ENCODE measurements around the gene NFIL3.

GRCh38 chr9:91412941-91413340 is 10.7 kb downstream of the NFIL3 start:
- no peak for TF ChIP-seq HDGF (IDR thresholded peaks at IDR 0.05; ENCODE audit: borderline replicate concordance)
- TF ChIP-seq TARDBP (IDR thresholded peaks at IDR 0.05) = no peak
- no peak for TF ChIP-seq FOXK2 (IDR thresholded peaks at IDR 0.05)

Data from HEK293T (cell line).